WTC11 (cell line): Measurements from ENCODE around the gene TRIM65. TPM values are rescaled to one million over a fixed set of nuclear protein-coding genes. Genes with fewer than 3 reads are reported as not detected.

ENCODE experiments used
- ATAC-seq: fragments of 200-7000 bp; cut with Tn5 transposase; 2 replicates; pipeline ENCODE4 v1.10.0; 2021; ENCODE audit warnings: mild to moderate bottlenecking, moderate library complexity
- CTCF ChIA-PET: fragments of 300-600 bp; sonication (Branson Sonifier 250); formaldehyde crosslinking; loops from one replicate; lab custom pipeline; 2021; ENCODE audit warnings: antibody characterized with exemption; lab: Charles Lee
- POLR2A ChIA-PET: fragments of 350-600 bp; sonication (Branson Sonifier 250); formaldehyde crosslinking; loops from one replicate; lab custom pipeline; 2021; ENCODE audit warnings: antibody characterized with exemption; lab: Charles Lee
- DNase-seq: peaks from one replicate; pipeline ENCODE4 v3.0.0; 2021; ENCODE audit warnings: low spot score
- H3K27ac Mint-ChIP-seq: 2 replicates; pipeline ENCODE4 v1.8.0; 2021; ENCODE audit warnings: mixed read lengths
- H3K27me3 Mint-ChIP-seq: 2 replicates; pipeline ENCODE4 v1.8.0; 2021; ENCODE audit warnings: low read depth, mild to moderate bottlenecking, moderate library complexity, mixed read lengths
- H3K36me3 Mint-ChIP-seq: 2 replicates; pipeline ENCODE4 v1.8.0; 2021; ENCODE audit warnings: mixed read lengths
- H3K4me1 Mint-ChIP-seq: 2 replicates; pipeline ENCODE4 v1.8.0; 2022; ENCODE audit warnings: mixed read lengths
- H3K4me3 Mint-ChIP-seq: 2 replicates; pipeline ENCODE4 v1.8.0; 2021; ENCODE audit warnings: mild to moderate bottlenecking, moderate library complexity, mixed read lengths
- H3K9me3 Mint-ChIP-seq: 2 replicates; pipeline ENCODE4 v1.8.0; 2021; ENCODE audit warnings: mixed read lengths
- CREB1 ChIP-seq: sonication (generic); formaldehyde crosslinking; IDR thresholded peaks from 2 replicates; pipeline ENCODE4 v1.8.0; 2023; ENCODE audit warnings: mild to moderate bottlenecking, missing genetic modification reagents
- CREM ChIP-seq: sonication (generic); formaldehyde crosslinking; IDR thresholded peaks from 2 replicates; pipeline ENCODE4 v1.8.1; 2022; ENCODE audit warnings: mild to moderate bottlenecking, missing genetic modification reagents, moderate library complexity
- E2F5 ChIP-seq: sonication (generic); formaldehyde crosslinking; IDR thresholded peaks from 2 replicates; pipeline ENCODE4 v1.8.1; 2022; ENCODE audit warnings: mild to moderate bottlenecking, moderate library complexity, missing genetic modification reagents
- ERG ChIP-seq: fragments of 250-450 bp; sonication (Bioruptor Pico); IDR thresholded peaks from 2 replicates; pipeline ENCODE4 v1.8.0; 2021; ENCODE audit warnings: mild to moderate bottlenecking
- ESRRA ChIP-seq: sonication (generic); formaldehyde crosslinking; IDR thresholded peaks from 2 replicates; pipeline ENCODE4 v1.8.1; 2022; ENCODE audit warnings: mild to moderate bottlenecking, missing genetic modification reagents, borderline replicate concordance
- ETV6 ChIP-seq: sonication (generic); formaldehyde crosslinking; IDR thresholded peaks from 2 replicates; pipeline ENCODE4 v1.8.1; 2022; ENCODE audit warnings: mild to moderate bottlenecking, missing genetic modification reagents
- FOXP4 ChIP-seq: sonication (generic); formaldehyde crosslinking; IDR thresholded peaks from 2 replicates; pipeline ENCODE4 v1.8.0; 2022; ENCODE audit warnings: mild to moderate bottlenecking, missing genetic modification reagents
- HMGA2 ChIP-seq: fragments of 250-450 bp; sonication (Bioruptor Pico); IDR thresholded peaks from 2 replicates; pipeline ENCODE4 v1.4.0; 2021; ENCODE audit warnings: mild to moderate bottlenecking, moderate library complexity
- MYBL2 ChIP-seq: sonication (generic); formaldehyde crosslinking; IDR thresholded peaks from 2 replicates; pipeline ENCODE4 v1.8.1; 2023; ENCODE audit warnings: mild to moderate bottlenecking, moderate library complexity, missing genetic modification reagents
- NFYB ChIP-seq: sonication (generic); formaldehyde crosslinking; conservative IDR thresholded peaks from 2 replicates; pipeline ENCODE4 v1.8.0; 2022; ENCODE audit warnings: low read depth, missing genetic modification reagents
- RELA ChIP-seq: sonication (generic); formaldehyde crosslinking; IDR thresholded peaks from 2 replicates; pipeline ENCODE4 v1.8.1; 2022; ENCODE audit warnings: missing genetic modification reagents, mild to moderate bottlenecking, borderline replicate concordance
- RORB ChIP-seq: fragments of 250-450 bp; sonication (Bioruptor Pico); IDR thresholded peaks from 2 replicates; pipeline ENCODE4 v1.9.0; 2021; ENCODE audit warnings: mild to moderate bottlenecking
- SP1 ChIP-seq: sonication (generic); formaldehyde crosslinking; conservative IDR thresholded peaks from 2 replicates; pipeline ENCODE4 v1.8.1; 2022; ENCODE audit warnings: missing genetic modification reagents
- STAT6 ChIP-seq: sonication (generic); formaldehyde crosslinking; conservative IDR thresholded peaks from 2 replicates; pipeline ENCODE4 v1.8.1; 2023; ENCODE audit warnings: mild to moderate bottlenecking, low read depth, missing genetic modification reagents, moderate library complexity
- TEAD1 ChIP-seq: sonication (generic); formaldehyde crosslinking; IDR thresholded peaks from 2 replicates; pipeline ENCODE4 v1.8.0; 2022; ENCODE audit warnings: mild to moderate bottlenecking, missing genetic modification reagents
- TEAD4 ChIP-seq: sonication (generic); formaldehyde crosslinking; IDR thresholded peaks from 2 replicates; pipeline ENCODE4 v1.8.0; 2022; ENCODE audit warnings: mild to moderate bottlenecking, missing genetic modification reagents
- TP53 ChIP-seq: sonication (generic); formaldehyde crosslinking; IDR thresholded peaks from 2 replicates; pipeline ENCODE4 v1.8.1; 2023; ENCODE audit warnings: mild to moderate bottlenecking, missing genetic modification reagents
- USF1 ChIP-seq: sonication (generic); formaldehyde crosslinking; IDR thresholded peaks from 2 replicates; pipeline ENCODE4 v1.8.0; 2022; ENCODE audit warnings: mild to moderate bottlenecking, missing genetic modification reagents
- USF2 ChIP-seq: sonication (generic); formaldehyde crosslinking; IDR thresholded peaks from 2 replicates; pipeline ENCODE4 v1.8.1; 2023; ENCODE audit warnings: mild to moderate bottlenecking, missing genetic modification reagents, moderate library complexity
- ZNF219 ChIP-seq: sonication (generic); formaldehyde crosslinking; IDR thresholded peaks from 2 replicates; pipeline ENCODE4 v1.8.0; 2023; ENCODE audit warnings: missing genetic modification reagents, mild to moderate bottlenecking, borderline replicate concordance
- ZNF232 ChIP-seq: sonication (generic); formaldehyde crosslinking; IDR thresholded peaks from 2 replicates; pipeline ENCODE4 v1.8.0; 2022; ENCODE audit warnings: mild to moderate bottlenecking, missing genetic modification reagents
- ZNF281 ChIP-seq: sonication (generic); formaldehyde crosslinking; IDR thresholded peaks from 2 replicates; pipeline ENCODE4 v1.8.0; 2023; ENCODE audit warnings: mild to moderate bottlenecking, missing genetic modification reagents
- ZNF671 ChIP-seq: fragments of 250-450 bp; sonication (Bioruptor Pico); IDR thresholded peaks from 2 replicates; pipeline ENCODE4 v1.8.0; 2021; ENCODE audit warnings: mild to moderate bottlenecking
- total RNA-seq: library from RNA; stranded (reverse); gene quantifications from 3 replicates; pipeline ENCODE4 v1.2.3, GENCODE V29; 2021

The TRIM65 gene
- total RNA-seq, 1 experiment from 2014 or later = 56.4 TPM

GRCh38 chr17:75856062-75856756 is 40.5 kb downstream of the TRIM65 start (continued):
- TF ChIP-seq SP1 (CRISPR knock-in tag) (no peak), CREB1 (CRISPR knock-in tag) (0 out of 2 replicates have a peak, but pooled peaks have one; percentile 57), E2F5 (peak; percentile 89; the same call in 1 of the 2 replicates), ESRRA (CRISPR knock-in tag) (no peak), ZNF219 (CRISPR knock-in tag) (no peak)
- TF ChIP-seq, all 79 proteins: peak for 5

- no peak within 1 kb of the TSS for H3K4me3 Mint-ChIP-seq
- TF ChIP-seq TEAD1 (CRISPR knock-in tag) = peak; percentile 64; the same call in 1 of the 2 replicates
- peak; percentile 96 for TF ChIP-seq USF1 (CRISPR knock-in tag)
- 0 out of 2 replicates have a peak, but pooled peaks have one; percentile 35 for TF ChIP-seq TP53 (CRISPR knock-in tag)
- no peak for TF ChIP-seq RORB (CRISPR knock-in tag)
- no peak for TF ChIP-seq ZNF671 (CRISPR knock-in tag)
- TF ChIP-seq RELA (CRISPR knock-in tag) = 0 out of 2 replicates have a peak, but pooled peaks have one; percentile 50
- peak; percentile 96 for TF ChIP-seq USF2 (CRISPR knock-in tag)
- TF ChIP-seq ZNF281 (CRISPR knock-in tag) = no peak
- 0 out of 2 replicates have a peak, but pooled peaks have one; percentile 8 for TF ChIP-seq HMGA2
- TF ChIP-seq TEAD4 (CRISPR knock-in tag) = 0 out of 2 replicates have a peak, but pooled peaks have one; percentile 7
- peak; percentile 81; the same call in 1 of the 2 replicates for TF ChIP-seq ETV6 (CRISPR knock-in tag)
- no peak for TF ChIP-seq STAT6 (CRISPR knock-in tag)
- TF ChIP-seq MYBL2 (CRISPR knock-in tag) = peak; percentile 86; the same call in 1 of the 2 replicates
- TF ChIP-seq ERG = no peak
- TF ChIP-seq NFYB (CRISPR knock-in tag) = peak; percentile 74
- TF ChIP-seq ZNF232 = peak; percentile 82; the same call in 1 of the 2 replicates
- peak; percentile 86 for TF ChIP-seq SP1 (CRISPR knock-in tag)
- TF ChIP-seq CREM (CRISPR knock-in tag) = peak; percentile 47
- peak; percentile 67; the same call in 1 of the 2 replicates for TF ChIP-seq FOXP4 (CRISPR knock-in tag)
Measured at GRCh38 chr17:75855310-75856061, 41.3 kb downstream of the TRIM65 start, which contains the start of gene WBP2. Gene WBP2, minus strand, starts transcription at chr17:75855335. Its CDS starts 38 bp downstream, at chr17:75855297.

More at GRCh38 chr17:75855310-75856061, 41.3 kb downstream of the TRIM65 start, which contains the start of gene WBP2:
- Mint-ChIP-seq H3K27ac (peak within 1 kb of the TSS; percentile 98), H3K9me3 (no peaks in the 10 kb centered on the region), H3K36me3 (peaks cover 5% of the 10 kb centered on the region; the same call in 1 of the 2 replicates), H3K4me1 (peaks cover 12% of the 10 kb centered on the region), H3K27me3 (no peaks in the 10 kb centered on the region)
- DNase-seq = peak; percentile 98
- CTCF ChIA-PET = interaction anchor here (0.6 to 6.0 kb wide), 44 partner anchors 9 to 816 kb away, joined by 3 to 100 read pairs (median 4); partner anchors contain the start of genes ACOX1, CDK3, FBF1 and GALK1
- peak; percentile 92 for ATAC-seq
- POLR2A ChIA-PET = interaction anchor here (0.6 to 1.5 kb wide), 17 partner anchors 9 to 108 kb away, joined by 3 to 16 read pairs (median 6); partner anchors contain the start of genes FBF1, TRIM47 and UNK
